GM21515 (cell line): Measurements from ENCODE around the gene SAMD14.
"Not testable (repeated sequence)": the region's sequence is repeated elsewhere in the genome, so short reads cannot be mapped to it uniquely, and the experiment has no call there.

ENCODE experiments used
- ATAC-seq: cut with Tn5 transposase; IDR thresholded peaks from one replicate; pipeline ENCODE4 v1.9.1; 2021; ENCODE audit not compliant: unreplicated experiment

SAMD14 gene

GRCh38 chr17:50076591-50077235, 53.2 kb downstream of the SAMD14 start:
- no peak for ATAC-seq

- ATAC-seq: no peak
These were observed 53.8 kb downstream of the SAMD14 start for GRCh38 chr17:50076221-50076590.

- no peak for ATAC-seq
These were observed 54.4 kb downstream of the SAMD14 start for GRCh38 chr17:50075446-50076032.

DNA sequence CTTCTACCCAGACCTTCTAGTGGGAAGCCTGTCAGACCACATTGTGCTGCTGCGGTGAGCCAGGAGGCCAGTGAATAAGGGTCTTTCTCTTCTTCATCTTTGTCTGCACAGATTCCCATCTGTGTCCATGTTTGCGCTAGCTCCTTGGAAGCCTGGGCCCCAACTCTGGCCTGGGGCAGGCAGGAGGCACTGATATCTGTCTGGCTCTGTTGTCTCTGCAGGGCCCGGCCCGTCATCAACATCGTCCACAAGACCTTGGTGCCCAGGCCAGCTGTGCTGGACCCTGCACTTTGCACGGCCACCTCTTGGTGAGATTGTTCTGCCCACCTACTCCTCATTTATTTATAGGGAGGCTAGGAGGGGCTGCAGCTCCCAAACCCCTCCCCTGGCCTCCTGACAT, 55.7 kb downstream of the SAMD14 start:
- ATAC-seq: no peak

- no peak for ATAC-seq
These were observed 57.0 kb downstream of the SAMD14 start for GRCh38 chr17:50072925-50073324.

DNA sequence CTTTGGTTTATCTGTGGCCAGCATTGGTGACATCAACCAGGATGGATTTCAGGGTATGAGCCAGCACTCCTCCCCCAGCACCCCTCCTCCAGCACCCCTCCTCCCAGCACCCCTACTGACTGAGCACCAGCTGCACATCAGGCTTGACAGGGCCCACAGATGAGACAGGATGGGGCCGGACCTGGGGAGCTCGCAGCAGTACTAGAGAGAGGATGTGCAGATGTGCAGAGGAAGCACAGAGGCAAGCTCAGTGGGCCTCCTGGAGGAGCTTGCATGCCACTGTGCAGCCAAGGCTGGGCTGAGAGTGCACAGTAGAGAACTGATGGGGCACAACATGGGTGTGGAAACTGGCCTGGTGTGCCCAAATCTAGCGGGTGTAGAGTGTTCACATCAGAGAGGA, 57.8 kb downstream of the SAMD14 start:
- ATAC-seq: no peak

- no peak for ATAC-seq
These were observed 58.3 kb downstream of the SAMD14 start for GRCh38 chr17:50071692-50072091.

DNA sequence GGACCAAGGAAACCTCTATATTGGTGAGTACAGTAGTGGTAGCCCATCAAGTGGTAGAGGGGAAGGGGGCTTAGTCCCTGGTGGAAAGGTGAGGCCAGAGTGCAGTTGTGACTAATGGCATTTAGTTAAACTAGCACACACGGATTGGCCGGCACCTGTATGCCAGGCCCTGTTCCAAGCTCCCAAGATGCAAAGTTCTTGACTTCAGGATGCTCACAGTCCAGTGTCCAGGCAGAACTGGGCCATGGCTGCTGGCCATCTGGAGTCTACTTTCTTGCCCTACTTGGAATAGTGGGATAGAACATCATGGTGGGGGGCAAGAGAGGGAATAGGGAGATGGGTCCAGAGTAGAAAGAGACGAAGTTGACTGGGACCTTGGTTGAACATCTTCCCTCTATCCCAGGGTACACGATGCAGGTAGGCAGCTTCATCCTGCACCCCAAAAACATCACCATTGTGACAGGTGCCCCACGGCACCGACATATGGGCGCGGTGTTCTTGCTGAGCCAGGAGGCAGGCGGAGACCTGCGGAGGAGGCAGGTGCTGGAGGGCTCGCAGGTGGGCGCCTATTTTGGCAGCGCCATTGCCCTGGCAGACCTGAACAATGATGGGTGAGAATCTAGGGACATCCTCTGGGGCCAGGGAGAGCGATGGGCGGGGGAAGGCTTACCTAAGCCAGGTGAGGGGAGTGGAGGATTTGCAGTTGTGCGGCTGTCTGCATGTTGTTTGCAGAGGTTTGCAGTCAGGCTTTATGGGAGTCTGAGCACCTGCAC, 58.9 kb downstream of the SAMD14 start:
- ATAC-seq: no peak

- no peak for ATAC-seq
These were observed 62.0 kb downstream of the SAMD14 start for GRCh38 chr17:50067996-50068395.

DNA sequence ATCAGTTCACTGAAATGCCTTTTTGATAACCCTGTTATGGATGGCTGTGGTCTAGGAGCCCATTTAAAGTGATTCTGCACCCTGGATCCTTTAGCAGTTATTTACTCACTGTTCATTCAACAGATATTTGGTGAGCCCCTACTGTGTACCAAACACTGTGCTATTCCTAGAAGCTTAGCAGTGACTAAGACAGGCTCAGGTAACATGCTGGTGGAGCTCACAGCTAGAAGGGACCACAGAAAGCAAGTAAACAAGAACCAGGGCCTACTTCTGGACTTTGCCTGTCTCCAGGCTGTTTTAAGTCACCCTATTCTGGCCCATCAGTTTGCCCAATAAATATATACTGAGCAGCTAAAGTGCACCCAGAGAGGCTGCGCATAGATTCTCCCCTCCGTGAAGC, 63.0 kb downstream of the SAMD14 start:
- ATAC-seq: no peak

- no peak for ATAC-seq
These were observed 64.9 kb downstream of the SAMD14 start for GRCh38 chr17:50065056-50065455.

- ATAC-seq: no peak
These were observed 65.5 kb downstream of the SAMD14 start for GRCh38 chr17:50064253-50065001.

GRCh38 chr17:50063561-50064252, 66.3 kb downstream of the SAMD14 start:
- ATAC-seq: no peak

DNA sequence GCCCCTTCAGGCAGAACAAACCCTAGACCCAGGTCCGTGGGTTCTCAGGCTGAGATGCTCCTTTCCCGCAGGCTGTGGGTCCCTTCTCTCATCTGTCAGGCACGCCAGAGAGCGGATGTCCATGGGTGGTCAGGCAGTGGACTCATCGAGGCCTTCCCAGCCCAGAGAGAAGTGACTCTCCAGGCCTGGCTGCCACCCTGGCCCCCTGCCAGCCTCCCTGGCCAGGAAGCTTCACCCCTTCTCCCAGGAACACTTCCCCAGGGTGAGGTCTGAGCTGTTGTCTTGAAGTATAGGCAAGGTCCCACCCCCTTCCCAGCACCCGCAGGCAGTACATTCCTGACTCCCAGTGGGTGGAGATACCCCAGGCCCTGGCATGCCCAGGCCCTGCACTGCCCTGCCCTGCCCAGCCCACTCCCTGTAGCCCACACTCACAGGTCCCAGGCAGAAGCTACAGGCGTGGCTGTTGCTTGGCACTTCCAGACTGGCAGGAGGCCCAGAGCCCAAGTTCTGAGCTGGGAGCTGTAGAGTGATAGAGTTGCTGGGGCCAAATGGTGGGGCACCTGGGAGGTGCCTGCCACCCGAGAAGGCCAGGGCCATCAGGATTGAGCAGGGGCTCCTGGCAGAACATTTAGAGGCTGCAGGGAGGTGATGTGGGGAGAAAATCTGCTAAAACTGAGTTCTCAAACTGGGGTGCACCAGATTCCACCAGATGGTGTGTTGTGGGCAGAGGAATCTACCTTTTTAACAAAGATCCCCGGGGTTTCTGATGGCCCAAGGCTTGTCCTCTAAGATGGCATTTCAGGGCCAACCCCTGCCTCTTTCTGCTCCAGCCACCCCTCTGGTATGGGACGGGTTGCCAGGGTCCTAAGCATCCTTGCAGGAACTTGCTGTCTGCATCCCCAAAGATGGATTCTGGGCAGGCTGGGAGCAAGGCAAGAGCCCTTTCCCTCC, 67.4 kb downstream of the SAMD14 start:
- ATAC-seq: no peak

GRCh38 chr17:50061713-50062045, 68.3 kb downstream of the SAMD14 start:
- not testable (repeated sequence) for ATAC-seq

DNA sequence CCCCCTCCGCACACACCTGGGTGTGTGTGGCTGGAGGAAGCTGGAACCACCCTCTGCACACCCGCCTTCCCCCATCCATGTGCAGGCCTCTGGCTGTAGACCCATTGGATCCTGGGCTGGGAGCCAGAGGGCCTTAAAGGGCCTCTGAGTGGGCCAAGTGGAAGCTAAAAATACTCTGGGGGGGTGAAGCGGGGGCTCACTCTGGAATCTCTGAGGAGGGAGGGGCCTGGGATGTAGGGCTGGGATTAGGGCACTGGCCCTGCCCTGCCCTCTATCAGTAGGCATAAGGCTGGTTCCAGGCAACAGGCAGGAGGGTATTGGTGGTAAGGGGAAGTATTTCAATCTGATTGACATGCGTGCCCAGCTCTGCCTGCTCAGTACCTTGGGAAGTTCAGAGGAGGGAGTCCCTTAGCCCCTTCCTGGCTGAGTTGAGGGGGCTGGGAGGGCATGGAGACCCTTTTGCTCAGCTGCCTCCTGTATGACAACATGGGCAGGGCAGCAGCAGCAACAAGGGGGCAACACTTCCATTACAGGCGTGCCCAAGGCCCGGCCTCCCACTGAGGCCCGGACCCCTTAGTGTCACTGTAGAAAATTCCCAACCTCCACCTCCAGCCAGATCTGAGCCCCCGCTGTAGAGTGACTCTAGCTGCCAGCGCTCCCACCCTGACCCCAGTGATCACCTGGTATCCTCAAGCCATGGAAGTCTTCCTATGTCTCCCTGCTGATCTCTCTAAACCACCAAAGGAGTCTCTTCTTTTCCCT, 68.8 kb downstream of the SAMD14 start:
- no peak for ATAC-seq
